A549 (cell line): ENCODE measurements around the gene TXN2. TPM values are rescaled to one million over a fixed set of nuclear protein-coding genes. Genes with fewer than 3 reads are reported as not detected.
A peak's percentile ranks its signal among the peaks of the same experiment; 100 is the strongest.

ENCODE experiments used
- ATAC-seq, 2 experiments: fragments of 200-7000 bp in 1 of 2; fragments of >200 bp in 1 of 2; cut with Nextera tagmentation in 1 of 2; cut with Tn5 transposase in 1 of 2; 3 replicates each; pipeline versions ENCODE4 v1.8.0 to v1.9.1; 2018 to 2020; ENCODE audit warnings: mild to moderate bottlenecking in 1 of 2, moderate library complexity in 1 of 2
- CTCF ChIA-PET: fragments of 300-600 bp; sonication (Branson Sonifier 250); formaldehyde crosslinking; extraction: SDS; loops from one replicate; lab custom pipeline; 2021; ENCODE audit warnings: antibody characterized with exemption, inconsistent platforms; lab: Yijun Ruan, JAX
- POLR2A ChIA-PET: fragments of 350-600 bp; formaldehyde crosslinking; extraction: SDS; loops from one replicate; lab custom pipeline; 2021; ENCODE audit warnings: antibody characterized with exemption, inconsistent platforms; lab: Yijun Ruan, JAX
- DNase-seq, 2 experiments: peaks; one replicate each; pipeline versions ENCODE4 v3.0.0 to v3.0.0-alpha.2; 2011 to 2016; ENCODE audit warnings: low read depth in 1 of 2, low spot score in 1 of 2
- FAIRE-seq: peaks from 2 replicates; lab custom pipeline; 2011; peaks lifted over from hg19 to GRCh38; lab: Jason Lieb, UNC
- H3K27ac ChIP-seq, 2 experiments: fragments of >200 bp; sonication (Bioruptor Twin); formaldehyde crosslinking; 3 replicates each; pipeline ENCODE4 v1.5.1; 2016 to 2017
- H3K4me1 ChIP-seq: fragments of >200 bp; sonication (Bioruptor Twin); formaldehyde crosslinking; 3 replicates; pipeline ENCODE4 v1.6.1; 2016
- H3K4me2 ChIP-seq: fragments of >200 bp; sonication (Bioruptor Twin); formaldehyde crosslinking; 3 replicates; pipeline ENCODE4 v1.6.1; 2016
- H3K4me3 ChIP-seq: fragments of >200 bp; sonication (Bioruptor Twin); formaldehyde crosslinking; 3 replicates; pipeline ENCODE4 v1.5.1; 2016
- H3K9me3 ChIP-seq: fragments of >200 bp; sonication (Bioruptor Twin); formaldehyde crosslinking; 3 replicates; pipeline ENCODE4 v1.6.1; 2016
- CBX2 ChIP-seq: fragments of 200-600 bp; sonication (generic); IDR thresholded peaks from 2 replicates; pipeline ENCODE4 v1.6.1; 2016; ENCODE audit warnings: low read depth, mild to moderate bottlenecking, borderline replicate concordance
- CBX8 ChIP-seq: fragments of 200-600 bp; sonication (generic); IDR thresholded peaks from 2 replicates; pipeline ENCODE4 v1.6.1; 2016
- CEBPB ChIP-seq, 2 experiments: fragments of >200 bp in 1 of 2; sonication (Bioruptor Twin) in 1 of 2; formaldehyde crosslinking in 1 of 2; IDR thresholded peaks; 2 replicates each; pipeline ENCODE4 v1.6.1; 2012 to 2016
- EHMT2 ChIP-seq: fragments of 200-600 bp; sonication (generic); IDR thresholded peaks from 2 replicates; pipeline ENCODE4 v1.6.1; 2016; ENCODE audit warnings: antibody characterized with exemption, low read depth, mild to moderate bottlenecking, moderate library complexity
- ESRRA ChIP-seq: fragments of 150-350 bp; IDR thresholded peaks from 2 replicates; pipeline ENCODE4 v1.6.1; 2014; ENCODE audit warnings: mild to moderate bottlenecking, low read length, borderline replicate concordance
- FOSL2 ChIP-seq, 2 experiments: fragments of 450-650 bp in 1 of 2; fragments of >200 bp in 1 of 2; sonication (Bioruptor Twin) in 1 of 2; formaldehyde crosslinking; IDR thresholded peaks; 2 replicates each; pipeline versions ENCODE4 v1.5.0 to v1.6.1; 2016 to 2020; ENCODE audit warnings: mild to moderate bottlenecking in 1 of 2, moderate library complexity in 1 of 2
- GATA3 ChIP-seq: IDR thresholded peaks from 2 replicates; pipeline ENCODE4 v1.6.1; 2012; ENCODE audit warnings: borderline replicate concordance
- HMGXB4 ChIP-seq: fragments of 250-450 bp; sonication (Bioruptor Pico); IDR thresholded peaks from 2 replicates; pipeline ENCODE4 v1.5.0; 2021; ENCODE audit warnings: mild to moderate bottlenecking, moderate library complexity, borderline replicate concordance
- HOXA7 ChIP-seq: fragments of 250-450 bp; sonication (Bioruptor Pico); IDR thresholded peaks from 2 replicates; pipeline ENCODE4 v1.5.0; 2020; ENCODE audit warnings: mild to moderate bottlenecking, moderate library complexity
- HOXB5 ChIP-seq: fragments of 250-450 bp; sonication (Bioruptor Pico); IDR thresholded peaks from 2 replicates; pipeline ENCODE4 v1.5.0; 2020; ENCODE audit warnings: mild to moderate bottlenecking, moderate library complexity
- KDM5A ChIP-seq: fragments of 200-600 bp; sonication (generic); IDR thresholded peaks from 2 replicates; pipeline ENCODE4 v1.6.1; 2016; ENCODE audit warnings: antibody characterized with exemption, mild to moderate bottlenecking
- MAFK ChIP-seq: fragments of 450-650 bp; IDR thresholded peaks from 2 replicates; pipeline ENCODE4 v1.6.1; 2014; ENCODE audit not compliant: partially characterized antibody
- NPAS2 ChIP-seq: fragments of 250-450 bp; sonication (Bioruptor Pico); IDR thresholded peaks from 2 replicates; pipeline ENCODE4 v1.8.0; 2022; ENCODE audit warnings: mild to moderate bottlenecking, moderate library complexity, borderline replicate concordance
- RAD21 ChIP-seq, 2 experiments: fragments of >200 bp in 1 of 2; sonication (Bioruptor Twin) in 1 of 2; formaldehyde crosslinking in 1 of 2; IDR thresholded peaks in 1 of 2; conservative IDR thresholded peaks in 1 of 2; 2 replicates in 1 of 2; 3 replicates in 1 of 2; pipeline ENCODE4 v1.6.1; 2012 to 2018; ENCODE audit warnings: inconsistent platforms in 1 of 2
- RARB ChIP-seq: fragments of 250-450 bp; sonication (Bioruptor Pico); IDR thresholded peaks from 2 replicates; pipeline ENCODE4 v1.8.0; 2021; ENCODE audit warnings: mild to moderate bottlenecking, moderate library complexity
- RCOR1 ChIP-seq: fragments of 150-350 bp; IDR thresholded peaks from 2 replicates; pipeline ENCODE4 v1.6.1; 2014; ENCODE audit warnings: antibody characterized with exemption, low read length, low read depth
- RFX5 ChIP-seq: fragments of 450-650 bp; IDR thresholded peaks from 2 replicates; pipeline ENCODE4 v1.7.1; 2014; ENCODE audit warnings: antibody characterized with exemption, mild to moderate bottlenecking, moderate library complexity
- SMC3 ChIP-seq: fragments of >200 bp; sonication (Bioruptor Twin); formaldehyde crosslinking; IDR thresholded peaks from 3 replicates; pipeline ENCODE4 v1.6.1; 2018; ENCODE audit warnings: inconsistent platforms
- TP53 ChIP-seq: fragments of 250-450 bp; sonication (Bioruptor Pico); IDR thresholded peaks from 2 replicates; pipeline ENCODE4 v1.5.0; 2021; ENCODE audit warnings: mild to moderate bottlenecking, moderate library complexity
- ZFP36 ChIP-seq: fragments of 450-650 bp; IDR thresholded peaks from 2 replicates; pipeline ENCODE4 v1.6.1; 2014; ENCODE audit warnings: borderline replicate concordance; ENCODE audit not compliant: partially characterized antibody
- ZNF302 ChIP-seq: fragments of 250-450 bp; sonication (Bioruptor Pico); IDR thresholded peaks from 2 replicates; pipeline ENCODE4 v1.9.0; 2021; ENCODE audit warnings: inconsistent platforms, mild to moderate bottlenecking, moderate library complexity
- WGBS: methylation state at CpG from one replicate; pipeline ENCODE4 v1.1.6; 2017; ENCODE audit errors: missing lambda C conversion rate; 5-methylcytosine and 5-hydroxymethylcytosine counted together
- polyA plus RNA-seq, 4 experiments: library from polyadenylated mRNA; depleted of rRNA in 3 of 4; stranded (reverse); fragments of >200 nt; fragmentation: RNase III in 1 of 4; extraction: RNeasy Plus Mini Kit Qiagen cat#74134 plus additional on column Dnase treatment in 1 of 4; gene quantifications; 2 replicates in 3 of 4; 3 replicates in 1 of 4; pipeline ENCODE4 v1.2.3, GENCODE V29; 2011 to 2017
- TF ChIP-seq, protein P1 (sequence below): fragments of >200 bp; sonication (Bioruptor Twin); formaldehyde crosslinking; IDR thresholded peaks from 3 replicates; pipeline ENCODE4 v1.5.1; 2016

TXN2 gene
- polyA plus RNA-seq, 2 of the 4 experiments (the other 2 are of a cell fraction) = 82.2 to 89.6 TPM

DNA sequence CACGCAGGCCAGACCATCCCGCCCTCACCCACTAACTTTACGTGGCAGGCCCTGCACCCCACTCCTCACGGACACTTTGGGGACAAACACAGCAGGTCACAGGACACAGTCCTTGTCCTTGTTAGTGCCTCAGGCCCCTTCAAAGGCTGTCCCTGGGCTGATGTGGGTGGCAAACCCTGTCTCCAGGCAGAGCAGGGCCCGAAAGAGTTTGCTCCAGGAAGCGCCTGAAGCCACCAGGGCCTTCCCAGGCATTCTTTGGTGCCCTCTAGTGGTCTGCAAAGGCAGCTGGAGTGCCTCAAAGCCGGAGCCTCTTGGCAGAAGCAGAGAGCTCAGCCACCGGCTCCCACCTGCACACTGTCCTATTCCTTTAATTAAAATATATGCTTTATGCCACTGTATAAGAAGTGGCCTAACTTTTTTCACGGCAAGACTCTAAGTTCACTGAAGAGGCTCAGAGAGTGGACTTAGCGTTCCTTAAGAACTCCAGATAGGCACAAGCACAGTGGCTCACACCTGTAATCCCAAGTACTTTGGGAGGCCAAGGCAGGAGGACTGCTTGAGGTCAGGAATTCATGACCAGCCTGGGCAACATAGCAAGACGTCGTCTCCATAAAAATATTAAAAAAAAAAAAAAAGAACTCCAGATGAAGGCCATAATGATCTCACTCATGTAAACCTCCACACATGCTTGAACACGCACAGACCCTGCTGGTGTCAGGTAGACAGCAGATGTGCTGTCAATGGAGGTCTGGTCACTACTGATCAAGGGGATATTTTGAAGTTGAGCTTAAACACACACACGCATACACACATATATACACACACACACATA, 11.1 kb downstream of the TXN2 start:
- peak; percentile 77 to 84 for ATAC-seq
- DNase-seq = peak; percentile 55 to 84
- WGBS = 37% methylated on average over 13 of the region's 14 CpGs
- ChIA-PET CTCF (interaction anchor here (0.6 to 11.3 kb wide), 43 partner anchors 8 to 198 kb away, joined by 3 to 113 read pairs (median 5); partner anchors contain the start of gene TXN2), POLR2A (interaction anchor here (1.0 to 1.1 kb wide), 2 partner anchors 12 to 83 kb away, joined by 3 read pairs; partner anchors contain the start of gene MYH9)
- no peaks in the 10 kb centered on the region for H3K9me3 ChIP-seq
- peak overlapping the region; percentile 69 to 98 for H3K27ac ChIP-seq
- peaks cover 50% of the 10 kb centered on the region for H3K4me1 ChIP-seq
- no peak overlapping the region for H3K4me3 ChIP-seq
- FAIRE-seq = no peak
- TF ChIP-seq, protein P1, sequence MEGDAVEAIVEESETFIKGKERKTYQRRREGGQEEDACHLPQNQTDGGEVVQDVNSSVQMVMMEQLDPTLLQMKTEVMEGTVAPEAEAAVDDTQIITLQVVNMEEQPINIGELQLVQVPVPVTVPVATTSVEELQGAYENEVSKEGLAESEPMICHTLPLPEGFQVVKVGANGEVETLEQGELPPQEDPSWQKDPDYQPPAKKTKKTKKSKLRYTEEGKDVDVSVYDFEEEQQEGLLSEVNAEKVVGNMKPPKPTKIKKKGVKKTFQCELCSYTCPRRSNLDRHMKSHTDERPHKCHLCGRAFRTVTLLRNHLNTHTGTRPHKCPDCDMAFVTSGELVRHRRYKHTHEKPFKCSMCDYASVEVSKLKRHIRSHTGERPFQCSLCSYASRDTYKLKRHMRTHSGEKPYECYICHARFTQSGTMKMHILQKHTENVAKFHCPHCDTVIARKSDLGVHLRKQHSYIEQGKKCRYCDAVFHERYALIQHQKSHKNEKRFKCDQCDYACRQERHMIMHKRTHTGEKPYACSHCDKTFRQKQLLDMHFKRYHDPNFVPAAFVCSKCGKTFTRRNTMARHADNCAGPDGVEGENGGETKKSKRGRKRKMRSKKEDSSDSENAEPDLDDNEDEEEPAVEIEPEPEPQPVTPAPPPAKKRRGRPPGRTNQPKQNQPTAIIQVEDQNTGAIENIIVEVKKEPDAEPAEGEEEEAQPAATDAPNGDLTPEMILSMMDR = peak; percentile 80
- TF ChIP-seq KDM5A (no peak), RAD21 (conservative IDR thresholded peaks at IDR 0.05 in 1 of 2, IDR thresholded peaks at IDR 0.05 in 1 of 2) (peak; percentile 93 to 96), RFX5 (peak; percentile 23; the same call in 1 of the 2 replicates), SMC3 (peak; percentile 85)
- peak overlapping the region; percentile 47; the same call in 2 of the 3 replicates for H3K4me2 ChIP-seq

GRCh38 chr22:36469094-36469710, 12.2 kb downstream of the TXN2 start:
- TF ChIP-seq MAFK = no peak
- TF ChIP-seq EHMT2 = no peak
- no peak for TF ChIP-seq ZFP36
- TF ChIP-seq FOSL2 (IDR thresholded peaks at IDR 0.05) = no peak
- no peak for TF ChIP-seq FOSL2 (CRISPR knock-in tag; IDR thresholded peaks at IDR 0.05)
- no peak for TF ChIP-seq HMGXB4 (CRISPR knock-in tag)
- no peak for TF ChIP-seq HOXB5 (CRISPR knock-in tag)
- no peak for TF ChIP-seq TP53 (CRISPR knock-in tag)
- no peak for TF ChIP-seq RCOR1
- TF ChIP-seq CEBPB (IDR thresholded peaks at IDR 0.05) = no peak
- TF ChIP-seq GATA3 = no peak
- TF ChIP-seq CBX2 = no peak
- TF ChIP-seq RARB (CRISPR knock-in tag) = no peak
- TF ChIP-seq, protein P1 = no peak
- no peak for TF ChIP-seq ZNF302
- TF ChIP-seq CBX8 = no peak
- TF ChIP-seq HOXA7 (CRISPR knock-in tag) = no peak
- TF ChIP-seq ESRRA = no peak
- TF ChIP-seq NPAS2 (CRISPR knock-in tag) = no peak
- TF ChIP-seq RFX5 = no peak
- ChIA-PET CTCF (interaction anchor here (0.6 to 11.3 kb wide), 19 partner anchors 12 to 183 kb away, joined by 3 to 113 read pairs (median 5); partner anchors contain the start of gene TXN2), POLR2A (interaction anchor here (1.1 kb wide), 1 partner anchor 81 kb away, joined by 3 read pairs; the partner anchor contains the start of gene MYH9)
- H3K4me2 ChIP-seq = no peak overlapping the region
- no peak overlapping the region for H3K4me3 ChIP-seq
- FAIRE-seq = no peak
- DNase-seq = no peak
- no peaks in the 10 kb centered on the region for H3K9me3 ChIP-seq
- H3K4me1 ChIP-seq = peaks cover 62% of the 10 kb centered on the region
- peak overlapping the region; percentile 69 to 98; a peak in 4 of 6 replicates for H3K27ac ChIP-seq
- 89% methylated on average over 14 of the region's 14 CpGs for WGBS
- no peak for ATAC-seq
